Right cardiac atrium (tissue), 5 donors: ENCODE measurements around the gene ZNF584. TPM values are rescaled to one million over a fixed set of nuclear protein-coding genes. Genes with fewer than 3 reads are reported as not detected.
"Not testable (repeated sequence)": the region's sequence is repeated elsewhere in the genome, so short reads cannot be mapped to it uniquely, and the experiment has no call there.

Experiments
- ATAC-seq, 2 donors: fragments of 200-7000 bp; cut with Tn5 transposase; one replicate each; pipeline versions ENCODE4 v1.8.0 to v1.9.1; 2020; ENCODE audit warnings: moderate library complexity in 2 of 2, mild to moderate bottlenecking in 1 of 2
- DNase-seq, 3 donors: peaks; one replicate each; pipeline ENCODE4 v3.0.0-alpha.2; 2020
- H3K27ac ChIP-seq: one replicate; pipeline ENCODE4 v1.5.1; 2013; ENCODE audit warnings: mild to moderate bottlenecking, low read length, control low read depth, moderate library complexity
- H3K27me3 ChIP-seq: one replicate; pipeline ENCODE4 v1.6.1; 2013; ENCODE audit not compliant: control insufficient read depth, insufficient read depth
- H3K4me1 ChIP-seq: one replicate; pipeline ENCODE4 v1.6.1; 2013; ENCODE audit warnings: low read length; ENCODE audit not compliant: control insufficient read depth, insufficient read depth
- H3K4me3 ChIP-seq: one replicate; pipeline ENCODE4 v1.5.1; 2013; ENCODE audit warnings: low read length, control low read depth
- H3K9me3 ChIP-seq: one replicate; pipeline ENCODE4 v1.6.1; 2013; ENCODE audit warnings: low read length; ENCODE audit not compliant: control insufficient read depth
- WGBS: extraction: QIAGEN DNeasy Blood & Tissue Kit; methylation state at CpG from one replicate; pipeline ENCODE4 v1.1.7; 2013; 5-methylcytosine and 5-hydroxymethylcytosine counted together
- intact Hi-C, 4 donors: fragments of 100-400 bp; cut with DNase I; formaldehyde crosslinking; loops; one replicate each; pipeline versions ENCODE4 v1.11.0 to v1.14.0; 2022 to 2023
- polyA plus RNA-seq: library from polyadenylated mRNA; stranded (reverse); fragments of 200-250 nt; gene quantifications from one replicate; pipeline ENCODE4 v1.2.3, GENCODE V29; 2013
- total RNA-seq, 4 donors: library from RNA; stranded (reverse); fragmentation: NEBNext Ultra II Directional; extraction: Animal tissue kit (Norgen Biotek cat#: 25700); gene quantifications; one replicate each; pipeline ENCODE4 v1.2.1, GENCODE V29; 2021
- donor health status: healthy with polysubstance abuse.
- donor health status: DM: no; HTN: yes; CAD: no.
- donor health status: DM: no; HTN: no; CAD: no.
- donor health status: DM: no; HTN: yes; CAD: no; lungs with severe emphysema.
- donor health status: DM: yes; HTN: yes; CAD: no.

Gene ZNF584
- total and polyA plus RNA-seq, 5 donors: 13.6 to 22.6 (median 19.8) TPM

- Histone ChIP-seq H3K9me3 (no peaks in the 10 kb centered on the region), H3K4me3 (no peak overlapping the region), H3K27ac (no peak overlapping the region), H3K27me3 (no peaks in the 10 kb centered on the region), H3K4me1 (no peaks in the 10 kb centered on the region)
- DNase-seq: no peak
- intact Hi-C loops: no loop called here
- no peak for ATAC-seq
- 56% methylated on average over 7 of the region's 7 CpGs for WGBS
These were observed 10.9 kb upstream of the ZNF584 start for GRCh38 chr19:58397533-58398037.

- no peak for DNase-seq
- H3K9me3 ChIP-seq: no peaks in the 10 kb centered on the region
- no peak for ATAC-seq
- no peaks in the 10 kb centered on the region for H3K27me3 ChIP-seq
- H3K27ac ChIP-seq: no peak overlapping the region
- no peaks in the 10 kb centered on the region for H3K4me1 ChIP-seq
- no peak overlapping the region for H3K4me3 ChIP-seq
- intact Hi-C loops: no loop called here
- WGBS: 82% methylated on average over 4 of the region's 4 CpGs
These were observed 10.4 kb upstream of the ZNF584 start for GRCh38 chr19:58398087-58398486.

DNA sequence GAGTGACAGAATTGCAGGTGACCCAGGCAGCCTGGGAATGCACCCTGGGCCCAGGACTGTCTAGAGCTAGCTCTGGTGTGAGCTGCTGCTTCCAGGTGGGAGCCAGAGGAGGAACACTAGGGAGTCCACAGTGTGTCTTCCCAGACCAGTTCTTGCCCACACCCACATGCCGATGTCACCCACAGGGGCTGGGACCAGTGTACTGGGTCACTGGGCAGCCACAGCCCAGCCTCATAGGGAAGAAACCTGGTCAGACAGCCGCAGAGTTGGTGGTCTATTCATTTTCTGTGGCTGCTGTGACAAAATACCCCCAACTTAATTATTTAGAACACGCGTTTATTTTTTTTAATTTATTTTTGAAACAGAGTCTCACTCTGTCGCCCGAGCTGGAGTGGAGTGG is 9.9 kb upstream of the ZNF584 start:
- WGBS: 91% methylated on average over 6 of the region's 6 CpGs
- intact Hi-C loops: no loop called here
- no peak overlapping the region for H3K27ac ChIP-seq
- no peak overlapping the region for H3K4me3 ChIP-seq
- no peaks in the 10 kb centered on the region for H3K27me3 ChIP-seq
- H3K4me1 ChIP-seq: no peaks in the 10 kb centered on the region
- DNase-seq (no peak), ATAC-seq (no peak)
- H3K9me3 ChIP-seq: no peaks in the 10 kb centered on the region

GRCh38 chr19:58399903-58400302 is 8.5 kb upstream of the ZNF584 start:
- no peak overlapping the region for H3K4me3 ChIP-seq
- H3K27me3 ChIP-seq: no peaks in the 10 kb centered on the region
- no peaks in the 10 kb centered on the region for H3K9me3 ChIP-seq
- WGBS: 99% methylated on average over 3 of the region's 3 CpGs
- H3K4me1 ChIP-seq: no peaks in the 10 kb centered on the region
- intact Hi-C loops: no loop called here
- ATAC-seq (no peak), DNase-seq (no peak)
- no peak overlapping the region for H3K27ac ChIP-seq

GRCh38 chr19:58400316-58400915 is 8.0 kb upstream of the ZNF584 start:
- WGBS: 57% methylated on average over 18 of the region's 18 CpGs
- ATAC-seq (no peak), DNase-seq (peak in 1 of 3 donors; percentile 69)
- H3K27ac ChIP-seq: no peak overlapping the region
- H3K9me3 ChIP-seq: no peaks in the 10 kb centered on the region
- no peaks in the 10 kb centered on the region for H3K4me1 ChIP-seq
- H3K27me3 ChIP-seq: no peaks in the 10 kb centered on the region
- peak overlapping the region; percentile 42 for H3K4me3 ChIP-seq
- intact Hi-C loops: no loop called here

GRCh38 chr19:58400916-58401839 is 7.3 kb upstream of the ZNF584 start:
- Histone ChIP-seq H3K27me3 (no peaks in the 10 kb centered on the region), H3K4me1 (no peaks in the 10 kb centered on the region), H3K27ac (no peak overlapping the region), H3K9me3 (no peaks in the 10 kb centered on the region), H3K4me3 (peak overlapping the region; percentile 50)
- peak; percentile 99 for ATAC-seq
- intact Hi-C loops: no loop called here
- DNase-seq: peak; percentile 100
- 2% methylated on average over 80 of the region's 80 CpGs for WGBS

DNA sequence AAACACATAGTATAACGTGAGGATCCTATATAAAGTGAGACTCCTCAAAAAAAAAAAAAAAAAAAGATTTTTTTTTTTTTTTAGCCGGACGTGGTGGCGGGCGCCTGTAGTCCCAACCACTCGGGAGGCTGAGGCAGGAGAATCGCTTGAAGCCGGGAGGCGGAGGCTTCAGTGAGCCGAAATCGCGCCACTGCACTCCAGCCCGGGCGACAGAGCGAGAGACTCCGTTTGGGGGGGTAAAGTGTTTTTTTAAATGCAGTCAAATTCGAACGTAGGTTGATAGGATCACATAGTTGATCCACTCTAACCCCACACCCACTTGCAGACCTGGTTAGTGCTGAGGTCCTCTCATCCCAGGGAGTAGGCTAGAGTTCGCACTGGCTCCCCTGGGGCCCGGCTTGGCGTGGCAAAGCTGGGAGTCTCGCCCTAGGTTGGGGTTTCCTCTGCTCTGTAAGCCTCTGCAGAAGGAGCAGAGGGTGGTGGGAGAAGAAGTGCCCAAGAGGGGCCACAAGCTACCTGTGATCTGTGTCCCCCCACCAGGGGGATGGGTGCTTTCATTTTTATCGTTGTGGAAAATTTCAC is 6.5 kb upstream of the ZNF584 start:
- peak overlapping the region; percentile 50 for H3K4me3 ChIP-seq
- H3K27ac ChIP-seq: no peak overlapping the region
- 36% methylated on average over 23 of the region's 23 CpGs for WGBS
- ATAC-seq (no peak), DNase-seq (no peak)
- H3K4me1 ChIP-seq: no peaks in the 10 kb centered on the region
- H3K9me3 ChIP-seq: no peaks in the 10 kb centered on the region
- no peaks in the 10 kb centered on the region for H3K27me3 ChIP-seq
- intact Hi-C loops: no loop called here

- intact Hi-C loops, H3K9me3 ChIP-seq: not testable (repeated sequence)
These were observed 4.5 kb upstream of the ZNF584 start for GRCh38 chr19:58403920-58404478.

DNA sequence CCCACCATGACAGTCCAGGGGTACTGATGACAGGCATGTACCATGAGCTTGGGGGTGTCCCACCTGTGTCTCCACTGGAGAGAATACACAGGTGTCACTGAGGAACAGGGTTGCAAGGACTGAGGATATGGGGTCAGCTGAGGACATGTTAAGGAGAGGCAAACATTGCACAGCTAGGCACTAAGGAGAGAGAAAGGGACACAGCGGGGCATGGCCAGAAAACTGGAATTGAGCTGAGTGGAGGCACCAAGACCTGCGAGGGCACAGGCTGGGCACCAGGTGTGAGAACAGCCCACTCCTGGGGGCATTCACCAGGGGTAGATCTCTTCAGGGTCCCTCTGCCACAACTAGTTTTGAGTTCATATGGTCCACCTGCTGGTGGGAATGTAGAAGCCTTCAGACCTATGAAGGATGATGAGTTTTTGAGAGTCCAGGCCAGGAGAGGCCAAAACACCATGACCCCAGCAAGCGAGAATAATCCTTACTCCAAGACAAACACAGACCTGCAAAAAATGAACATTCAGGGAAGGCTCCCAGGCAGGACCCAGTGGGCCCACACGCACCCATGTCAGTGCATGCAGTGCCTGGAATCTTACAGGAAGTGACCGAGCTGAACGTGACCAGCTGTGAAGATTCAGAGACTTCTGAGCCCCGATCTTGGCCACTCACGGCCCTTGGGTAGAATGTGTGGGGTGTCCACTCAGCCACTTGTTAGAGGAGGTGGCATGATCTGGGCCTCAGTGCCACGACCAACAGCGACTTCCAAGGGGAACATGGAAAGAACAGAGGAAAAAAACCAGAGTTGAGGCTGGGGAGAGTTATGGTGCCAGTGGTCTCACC is 1.4 kb upstream of the ZNF584 start:
- Histone ChIP-seq H3K4me3 (peak overlapping the region; percentile 68), H3K4me1 (peaks cover 14% of the 10 kb centered on the region), H3K9me3 (no peaks in the 10 kb centered on the region), H3K27me3 (no peaks in the 10 kb centered on the region), H3K27ac (peak overlapping the region; percentile 76)
- intact Hi-C loops: no loop called here
- WGBS: 66% methylated on average over 10 of the region's 10 CpGs
- DNase-seq (no peak), ATAC-seq (no peak)

More at GRCh38 chr19:58403920-58404478, 4.5 kb upstream of the ZNF584 start:
- not testable (repeated sequence) for H3K27ac ChIP-seq, ATAC-seq, DNase-seq, H3K4me3 ChIP-seq, H3K4me1 ChIP-seq, H3K27me3 ChIP-seq
- WGBS: 71% methylated on average over 5 of the region's 5 CpGs

- intact Hi-C loops: no loop called here
- DNase-seq (no peak), ATAC-seq (peak; percentile 9 to 40)
- no peaks in the 10 kb centered on the region for H3K27me3 ChIP-seq
- no peaks in the 10 kb centered on the region for H3K9me3 ChIP-seq
- peaks cover 14% of the 10 kb centered on the region for H3K4me1 ChIP-seq
- H3K27ac ChIP-seq: peak overlapping the region; percentile 76
- 14% methylated on average over 22 of the region's 22 CpGs for whole genome bisulfite sequencing
- H3K4me3 ChIP-seq: peak overlapping the region; percentile 68
These were observed 744 bp upstream of the ZNF584 start for GRCh38 chr19:58407658-58408151.
